GM23338 (cell line): ENCODE results near the gene SPATA1. TPM values are rescaled to one million over a fixed set of nuclear protein-coding genes. Genes with fewer than 3 reads are reported as not detected.

ENCODE experiments used
- ATAC-seq: fragments of 200-7000 bp; cut with Tn5 transposase; 3 replicates; pipeline ENCODE4 v1.9.1; 2020
- DNase-seq: peaks from one replicate; pipeline ENCODE4 v3.0.0-alpha.2; 2015; ENCODE audit warnings: low spot score
- H2AFZ ChIP-seq: fragments of 200-600 bp; sonication (generic); 2 replicates; pipeline ENCODE4 v1.8.0; 2016; ENCODE audit warnings: antibody characterized with exemption, mild to moderate bottlenecking, moderate library complexity
- H3F3A ChIP-seq: fragments of 200-600 bp; sonication (generic); replicated peaks from 2 replicates; pipeline ENCODE4 v1.8.0; 2017; ENCODE audit warnings: antibody characterized with exemption, mixed run types, low read depth
- H3K27ac ChIP-seq: fragments of 200-600 bp; sonication (generic); 2 replicates; pipeline ENCODE4 v1.6.1; 2016; ENCODE audit warnings: low read depth
- H3K27me3 ChIP-seq: fragments of 200-600 bp; sonication (generic); 2 replicates; pipeline ENCODE4 v1.8.0; 2016; ENCODE audit warnings: mild to moderate bottlenecking, mixed run types, moderate library complexity; ENCODE audit not compliant: insufficient read depth
- H3K36me3 ChIP-seq: fragments of 200-600 bp; sonication (generic); 2 replicates; pipeline ENCODE4 v1.8.0; 2016; ENCODE audit warnings: mild to moderate bottlenecking; ENCODE audit not compliant: insufficient read depth
- H3K4me1 ChIP-seq: fragments of 200-600 bp; sonication (generic); 2 replicates; pipeline ENCODE4 v1.8.0; 2016; ENCODE audit warnings: mild to moderate bottlenecking, moderate library complexity; ENCODE audit not compliant: insufficient read depth
- H3K4me2 ChIP-seq: fragments of 200-600 bp; sonication (generic); 2 replicates; pipeline ENCODE4 v1.7.1; 2017; ENCODE audit warnings: mixed run types
- H3K4me3 ChIP-seq: fragments of 200-600 bp; sonication (generic); 2 replicates; pipeline ENCODE4 v1.6.1; 2016; ENCODE audit warnings: mixed run types
- H3K79me2 ChIP-seq: fragments of 200-600 bp; sonication (generic); replicated peaks from 2 replicates; pipeline ENCODE4 v1.8.0; 2017; ENCODE audit warnings: mild to moderate bottlenecking; ENCODE audit not compliant: insufficient read depth
- H3K9me2 ChIP-seq: fragments of 200-600 bp; sonication (generic); 2 replicates; pipeline ENCODE4 v1.8.0; 2017; ENCODE audit not compliant: insufficient read depth
- H4K20me1 ChIP-seq: fragments of 200-600 bp; sonication (generic); replicated peaks from 2 replicates; pipeline ENCODE4 v1.8.0; 2017; ENCODE audit warnings: mild to moderate bottlenecking; ENCODE audit not compliant: insufficient read depth
- H3K27ac Mint-ChIP-seq: 2 replicates; pipeline ENCODE4 v1.8.0; 2020; ENCODE audit warnings: inconsistent platforms, mild to moderate bottlenecking, moderate library complexity, mixed read lengths
- H3K27me3 Mint-ChIP-seq: 3 replicates; pipeline ENCODE4 v1.8.0; 2022; ENCODE audit warnings: low read depth, mild to moderate bottlenecking, moderate library complexity, mixed read lengths, inconsistent platforms; ENCODE audit not compliant: insufficient read depth, poor library complexity
- H3K36me3 Mint-ChIP-seq: 3 replicates; pipeline ENCODE4 v1.8.0; 2021; ENCODE audit warnings: low read depth, mild to moderate bottlenecking, inconsistent platforms, moderate library complexity, mixed read lengths
- H3K4me1 Mint-ChIP-seq: 3 replicates; pipeline ENCODE4 v1.8.0; 2020; ENCODE audit warnings: mild to moderate bottlenecking, inconsistent platforms, mixed read lengths
- H3K4me3 Mint-ChIP-seq: 3 replicates; pipeline ENCODE4 v1.8.0; 2021; ENCODE audit warnings: moderate library complexity, mild to moderate bottlenecking, inconsistent platforms, mixed read lengths
- H3K9me3 Mint-ChIP-seq: 3 replicates; pipeline ENCODE4 v1.8.0; 2020; ENCODE audit warnings: moderate library complexity, mild to moderate bottlenecking, inconsistent platforms, mixed read lengths
- EZH2 ChIP-seq: fragments of 200-600 bp; sonication (generic); IDR thresholded peaks from one replicate; pipeline ENCODE4 v1.8.0; 2017; ENCODE audit warnings: antibody characterized with exemption, mild to moderate bottlenecking, low read depth; ENCODE audit not compliant: unreplicated experiment
- EZH2phosphoT487 ChIP-seq: fragments of 200-600 bp; sonication (generic); IDR thresholded peaks from one replicate; pipeline ENCODE4 v1.8.1; 2018; ENCODE audit warnings: antibody characterized with exemption; ENCODE audit not compliant: unreplicated experiment
- JUNB ChIP-seq: IDR thresholded peaks from one replicate; pipeline ENCODE4 v1.6.1; 2016; ENCODE audit warnings: antibody characterized with exemption; ENCODE audit not compliant: unreplicated experiment
- POLR2AphosphoS5 ChIP-seq: IDR thresholded peaks from 2 replicates; pipeline ENCODE4 v1.6.1; 2016; ENCODE audit warnings: antibody characterized with exemption, low read depth
- STAT1 ChIP-seq: IDR thresholded peaks from one replicate; pipeline ENCODE4 v1.6.1; 2016; ENCODE audit warnings: antibody characterized with exemption; ENCODE audit not compliant: unreplicated experiment
- ZNF114 ChIP-seq: fragments of 250-450 bp; sonication (Bioruptor Pico); IDR thresholded peaks from 2 replicates; pipeline ENCODE4 v1.5.0; 2020; ENCODE audit warnings: mild to moderate bottlenecking, moderate library complexity
- ZNF331 ChIP-seq: fragments of 250-450 bp; sonication (Bioruptor Pico); IDR thresholded peaks from 2 replicates; pipeline ENCODE4 v1.5.0; 2020; ENCODE audit warnings: low read depth, mild to moderate bottlenecking, moderate library complexity
- polyA plus RNA-seq: library from polyadenylated mRNA; unstranded; fragments of >200 nt; fragmentation: Nextera tagmentation; extraction: Ambion mirVana; gene quantifications from 2 replicates; pipeline ENCODE4 v1.2.1, GENCODE V29; 2016
- total RNA-seq: library from RNA; depleted of rRNA; stranded (reverse); fragments of >200 nt; shearing (Covaris generic); gene quantifications from 2 replicates; pipeline ENCODE4 v1.2.3, GENCODE V29; 2014
- TF ChIP-seq, protein P1 (sequence below), 2 experiments: fragments of 200-600 bp in 1 of 2; sonication (generic) in 1 of 2; conservative IDR thresholded peaks; 2 replicates each; pipeline versions ENCODE4 v1.5.1 to v1.6.1; 2016 to 2017; ENCODE audit warnings: antibody characterized with exemption in 2 of 2, low read depth in 2 of 2, mild to moderate bottlenecking in 2 of 2, moderate library complexity in 1 of 2
- TF ChIP-seq, protein P2 (sequence below): fragments of 250-450 bp; sonication (Bioruptor Pico); IDR thresholded peaks from 2 replicates; pipeline ENCODE4 v1.5.0; 2020; ENCODE audit warnings: mild to moderate bottlenecking, moderate library complexity

SPATA1 gene
- total and polyA plus RNA-seq, 2 experiments from 2014 or later, result 3.3 TPM; not detected in 1

DNA sequence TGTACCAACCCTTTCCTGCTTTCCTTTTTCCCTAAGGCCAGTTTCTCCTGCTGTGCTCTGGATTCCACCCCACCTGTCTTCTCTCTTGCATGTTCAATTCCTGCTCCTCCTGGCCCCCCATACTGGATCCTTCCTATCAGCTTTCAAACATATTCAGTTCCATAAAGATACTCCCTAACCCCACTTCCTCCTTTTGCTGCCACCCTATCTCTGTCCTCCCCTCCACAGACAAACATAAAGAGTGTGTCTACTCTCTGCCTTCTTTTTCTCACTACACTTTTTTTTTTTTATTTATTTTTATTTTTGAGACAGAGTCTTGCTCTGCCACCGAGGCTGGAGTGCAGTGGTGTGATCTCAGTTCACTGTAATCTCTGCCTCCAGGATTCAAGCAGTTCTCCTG is 44.1 kb upstream of the SPATA1 start (continued):
- TF ChIP-seq ZNF331, result no peak
- TF ChIP-seq, protein P1, sequence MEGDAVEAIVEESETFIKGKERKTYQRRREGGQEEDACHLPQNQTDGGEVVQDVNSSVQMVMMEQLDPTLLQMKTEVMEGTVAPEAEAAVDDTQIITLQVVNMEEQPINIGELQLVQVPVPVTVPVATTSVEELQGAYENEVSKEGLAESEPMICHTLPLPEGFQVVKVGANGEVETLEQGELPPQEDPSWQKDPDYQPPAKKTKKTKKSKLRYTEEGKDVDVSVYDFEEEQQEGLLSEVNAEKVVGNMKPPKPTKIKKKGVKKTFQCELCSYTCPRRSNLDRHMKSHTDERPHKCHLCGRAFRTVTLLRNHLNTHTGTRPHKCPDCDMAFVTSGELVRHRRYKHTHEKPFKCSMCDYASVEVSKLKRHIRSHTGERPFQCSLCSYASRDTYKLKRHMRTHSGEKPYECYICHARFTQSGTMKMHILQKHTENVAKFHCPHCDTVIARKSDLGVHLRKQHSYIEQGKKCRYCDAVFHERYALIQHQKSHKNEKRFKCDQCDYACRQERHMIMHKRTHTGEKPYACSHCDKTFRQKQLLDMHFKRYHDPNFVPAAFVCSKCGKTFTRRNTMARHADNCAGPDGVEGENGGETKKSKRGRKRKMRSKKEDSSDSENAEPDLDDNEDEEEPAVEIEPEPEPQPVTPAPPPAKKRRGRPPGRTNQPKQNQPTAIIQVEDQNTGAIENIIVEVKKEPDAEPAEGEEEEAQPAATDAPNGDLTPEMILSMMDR (conservative IDR thresholded peaks at IDR 0.05; ENCODE audit: low read depth in 2 of 2), result no peak
- no peak for TF ChIP-seq STAT1

DNA sequence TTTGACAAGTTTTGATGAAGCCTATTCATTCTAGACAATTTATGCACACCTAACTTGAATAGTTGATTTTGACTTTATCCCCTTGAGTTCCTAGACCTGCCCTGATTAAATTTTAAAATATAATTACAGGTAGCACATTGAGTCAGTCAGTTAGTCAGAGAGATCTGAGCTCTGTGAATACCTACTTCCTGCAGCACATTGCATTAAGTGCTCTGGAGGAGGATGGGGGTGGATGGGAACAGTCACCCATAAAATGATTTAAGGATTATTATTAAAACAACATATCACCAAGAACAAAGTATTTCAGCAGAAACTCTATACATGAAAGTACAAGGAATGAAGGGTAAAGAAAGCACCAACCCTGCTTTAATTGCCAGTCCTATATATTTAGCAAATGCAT is 38.9 kb upstream of the SPATA1 start:
- no peaks in the 10 kb centered on the region for H3K9me2 ChIP-seq
- H3K36me3 ChIP-seq, result no peaks in the 10 kb centered on the region
- H3K4me1 ChIP-seq, result no peaks in the 10 kb centered on the region
- no peak overlapping the region for H3K4me2 ChIP-seq
- no peaks in the 10 kb centered on the region for H4K20me1 ChIP-seq
- no peak for ATAC-seq
- Mint-ChIP-seq H3K27me3 (no peaks in the 10 kb centered on the region), H3K27ac (no peak overlapping the region), H3K9me3 (no peaks in the 10 kb centered on the region), H3K4me1 (no peaks in the 10 kb centered on the region), H3K36me3 (no peaks in the 10 kb centered on the region), H3K4me3 (no peak overlapping the region)
- peaks cover 23% of the 10 kb centered on the region for H3K27me3 ChIP-seq
- no peak for DNase-seq
- H3F3A ChIP-seq, result no peaks in the 10 kb centered on the region
- no peak overlapping the region for H2AFZ ChIP-seq
- TF ChIP-seq ZNF331, result no peak
- TF ChIP-seq ZNF114 (CRISPR knock-in tag), result no peak
- H3K79me2 ChIP-seq, result no peaks in the 10 kb centered on the region
- H3K27ac ChIP-seq, result no peak overlapping the region
- no peak overlapping the region for H3K4me3 ChIP-seq

DNA sequence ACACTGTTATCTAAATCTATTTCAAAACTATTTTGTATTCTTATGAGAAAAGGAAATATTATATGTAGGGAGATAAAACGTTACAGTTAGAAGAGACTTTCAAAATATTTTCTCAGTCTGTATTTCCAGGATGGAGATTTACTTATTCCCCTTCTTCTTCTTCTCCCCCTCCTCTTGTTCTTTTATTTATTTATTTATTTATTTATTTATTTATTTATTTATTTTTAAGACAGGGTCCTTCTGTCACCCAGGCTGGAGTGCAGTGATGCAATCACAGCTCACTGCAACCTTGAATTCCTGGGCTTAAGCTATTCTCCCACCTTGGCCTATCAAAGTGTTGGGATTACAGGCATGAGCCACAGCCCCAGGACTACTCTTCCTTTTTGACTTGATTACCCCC is 30.0 kb upstream of the SPATA1 start:
- H3K36me3 Mint-ChIP-seq, result peaks cover 11% of the 10 kb centered on the region
- H3K4me1 Mint-ChIP-seq, result peaks cover 6% of the 10 kb centered on the region
- no peaks in the 10 kb centered on the region for H3K36me3 ChIP-seq
- H3K9me3 Mint-ChIP-seq, result peaks cover 19% of the 10 kb centered on the region
- H3K79me2 ChIP-seq, result peaks cover 18% of the 10 kb centered on the region
- H3K27ac Mint-ChIP-seq, result no peak overlapping the region
- H3K9me2 ChIP-seq, result peaks cover 13% of the 10 kb centered on the region
- no peak overlapping the region for H3K4me3 ChIP-seq
- ATAC-seq (no peak), DNase-seq (no peak)
- peaks cover 33% of the 10 kb centered on the region for H3K27me3 Mint-ChIP-seq
- no peak overlapping the region for H2AFZ ChIP-seq
- H3F3A ChIP-seq, result no peaks in the 10 kb centered on the region
- peaks cover 9% of the 10 kb centered on the region for H3K4me1 ChIP-seq
- H3K27me3 ChIP-seq, result peaks cover 68% of the 10 kb centered on the region
- H3K27ac ChIP-seq, result no peak overlapping the region
- H3K4me2 ChIP-seq, result no peak overlapping the region
- H3K4me3 Mint-ChIP-seq, result no peak overlapping the region
- peaks cover 6% of the 10 kb centered on the region; the same call in 1 of the 2 replicates for H4K20me1 ChIP-seq
- TF ChIP-seq POLR2AphosphoS5 (no peak), ZNF114 (CRISPR knock-in tag) (no peak), EZH2 (no peak), STAT1 (no peak), EZH2phosphoT487 (no peak), ZNF331 (no peak), JUNB (no peak)
- TF ChIP-seq, protein P1 (conservative IDR thresholded peaks at IDR 0.05; ENCODE audit: low read depth in 2 of 2), result no peak
- TF ChIP-seq, protein P2, sequence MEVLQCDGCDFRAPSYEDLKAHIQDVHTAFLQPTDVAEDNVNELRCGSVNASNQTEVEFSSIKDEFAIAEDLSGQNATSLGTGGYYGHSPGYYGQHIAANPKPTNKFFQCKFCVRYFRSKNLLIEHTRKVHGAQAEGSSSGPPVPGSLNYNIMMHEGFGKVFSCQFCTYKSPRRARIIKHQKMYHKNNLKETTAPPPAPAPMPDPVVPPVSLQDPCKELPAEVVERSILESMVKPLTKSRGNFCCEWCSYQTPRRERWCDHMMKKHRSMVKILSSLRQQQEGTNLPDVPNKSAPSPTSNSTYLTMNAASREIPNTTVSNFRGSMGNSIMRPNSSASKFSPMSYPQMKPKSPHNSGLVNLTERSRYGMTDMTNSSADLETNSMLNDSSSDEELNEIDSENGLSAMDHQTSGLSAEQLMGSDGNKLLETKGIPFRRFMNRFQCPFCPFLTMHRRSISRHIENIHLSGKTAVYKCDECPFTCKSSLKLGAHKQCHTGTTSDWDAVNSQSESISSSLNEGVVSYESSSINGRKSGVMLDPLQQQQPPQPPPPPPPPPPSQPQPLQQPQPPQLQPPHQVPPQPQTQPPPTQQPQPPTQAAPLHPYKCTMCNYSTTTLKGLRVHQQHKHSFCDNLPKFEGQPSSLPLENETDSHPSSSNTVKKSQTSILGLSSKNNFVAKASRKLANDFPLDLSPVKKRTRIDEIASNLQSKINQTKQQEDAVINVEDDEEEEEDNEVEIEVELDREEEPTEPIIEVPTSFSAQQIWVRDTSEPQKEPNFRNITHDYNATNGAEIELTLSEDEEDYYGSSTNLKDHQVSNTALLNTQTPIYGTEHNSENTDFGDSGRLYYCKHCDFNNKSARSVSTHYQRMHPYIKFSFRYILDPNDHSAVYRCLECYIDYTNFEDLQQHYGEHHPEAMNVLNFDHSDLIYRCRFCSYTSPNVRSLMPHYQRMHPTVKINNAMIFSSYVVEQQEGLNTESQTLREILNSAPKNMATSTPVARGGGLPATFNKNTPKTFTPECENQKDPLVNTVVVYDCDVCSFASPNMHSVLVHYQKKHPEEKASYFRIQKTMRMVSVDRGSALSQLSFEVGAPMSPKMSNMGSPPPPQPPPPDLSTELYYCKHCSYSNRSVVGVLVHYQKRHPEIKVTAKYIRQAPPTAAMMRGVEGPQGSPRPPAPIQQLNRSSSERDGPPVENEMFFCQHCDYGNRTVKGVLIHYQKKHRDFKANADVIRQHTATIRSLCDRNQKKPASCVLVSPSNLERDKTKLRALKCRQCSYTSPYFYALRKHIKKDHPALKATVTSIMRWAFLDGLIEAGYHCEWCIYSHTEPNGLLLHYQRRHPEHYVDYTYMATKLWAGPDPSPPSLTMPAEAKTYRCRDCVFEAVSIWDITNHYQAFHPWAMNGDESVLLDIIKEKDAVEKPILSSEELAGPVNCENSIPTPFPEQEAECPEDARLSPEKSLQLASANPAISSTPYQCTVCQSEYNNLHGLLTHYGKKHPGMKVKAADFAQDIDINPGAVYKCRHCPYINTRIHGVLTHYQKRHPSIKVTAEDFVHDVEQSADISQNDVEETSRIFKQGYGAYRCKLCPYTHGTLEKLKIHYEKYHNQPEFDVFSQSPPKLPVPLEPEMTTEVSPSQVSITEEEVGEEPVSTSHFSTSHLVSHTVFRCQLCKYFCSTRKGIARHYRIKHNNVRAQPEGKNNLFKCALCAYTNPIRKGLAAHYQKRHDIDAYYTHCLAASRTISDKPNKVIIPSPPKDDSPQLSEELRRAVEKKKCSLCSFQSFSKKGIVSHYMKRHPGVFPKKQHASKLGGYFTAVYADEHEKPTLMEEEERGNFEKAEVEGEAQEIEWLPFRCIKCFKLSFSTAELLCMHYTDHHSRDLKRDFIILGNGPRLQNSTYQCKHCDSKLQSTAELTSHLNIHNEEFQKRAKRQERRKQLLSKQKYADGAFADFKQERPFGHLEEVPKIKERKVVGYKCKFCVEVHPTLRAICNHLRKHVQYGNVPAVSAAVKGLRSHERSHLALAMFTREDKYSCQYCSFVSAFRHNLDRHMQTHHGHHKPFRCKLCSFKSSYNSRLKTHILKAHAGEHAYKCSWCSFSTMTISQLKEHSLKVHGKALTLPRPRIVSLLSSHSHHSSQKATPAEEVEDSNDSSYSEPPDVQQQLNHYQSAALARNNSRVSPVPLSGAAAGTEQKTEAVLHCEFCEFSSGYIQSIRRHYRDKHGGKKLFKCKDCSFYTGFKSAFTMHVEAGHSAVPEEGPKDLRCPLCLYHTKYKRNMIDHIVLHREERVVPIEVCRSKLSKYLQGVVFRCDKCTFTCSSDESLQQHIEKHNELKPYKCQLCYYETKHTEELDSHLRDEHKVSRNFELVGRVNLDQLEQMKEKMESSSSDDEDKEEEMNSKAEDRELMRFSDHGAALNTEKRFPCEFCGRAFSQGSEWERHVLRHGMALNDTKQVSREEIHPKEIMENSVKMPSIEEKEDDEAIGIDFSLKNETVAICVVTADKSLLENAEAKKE (CRISPR knock-in tag), result no peak
